ENCODE results near the gene TMEM106B.
"Not testable (repeated sequence)": the region's sequence is repeated elsewhere in the genome, so short reads cannot be mapped to it uniquely, and the experiment has no call there.

- TF ChIP-seq CTCF (IDR thresholded peaks at IDR 0.05; ENCODE audit: extremely low read depth in 1 of 2, insufficient read depth in 1 of 2, low read depth in 1 of 2, low read length in 2 of 2); POLR2A (IDR thresholded peaks at IDR 0.05; ENCODE audit: low read depth, low read length); MYC (IDR thresholded peaks at IDR 0.05; ENCODE audit: low read depth, low read length); POLR2AphosphoS5 (IDR thresholded peaks at IDR 0.05; ENCODE audit: insufficient read depth, low read depth, low read length): not testable (repeated sequence)
Observed at GRCh38 chr7:12168065-12168464, 43.0 kb upstream of the TMEM106B start.

Measured in endothelial cell of umbilical vein (primary cell).